Measurements from ENCODE around the gene MEG3.
A peak's percentile ranks its signal among the peaks of the same experiment; 100 is the strongest.

Gene MEG3

GRCh38 chr14:100846309-100846859 is 20.5 kb downstream of the MEG3 start:
- Histone ChIP-seq H3K79me2 (no peaks in the 10 kb centered on the region), H3K4me3 (ENCODE audit: low read depth, low read length) (no peak overlapping the region), H3K36me3 (ENCODE audit: control insufficient read depth, insufficient read depth, low read length) (no peaks in the 10 kb centered on the region), H3K27me3 (ENCODE audit: control insufficient read depth, insufficient read depth, low read length) (no peaks in the 10 kb centered on the region), H3K4me1 (no peaks in the 10 kb centered on the region), H3K9me3 (ENCODE audit: control insufficient read depth, low read length) (no peaks in the 10 kb centered on the region), H3K9ac (no peak overlapping the region), H2AFZ (no peak overlapping the region), H3K27ac (no peak overlapping the region), H3K4me2 (ENCODE audit: low read length) (no peak overlapping the region)
- TF ChIP-seq, protein P1, sequence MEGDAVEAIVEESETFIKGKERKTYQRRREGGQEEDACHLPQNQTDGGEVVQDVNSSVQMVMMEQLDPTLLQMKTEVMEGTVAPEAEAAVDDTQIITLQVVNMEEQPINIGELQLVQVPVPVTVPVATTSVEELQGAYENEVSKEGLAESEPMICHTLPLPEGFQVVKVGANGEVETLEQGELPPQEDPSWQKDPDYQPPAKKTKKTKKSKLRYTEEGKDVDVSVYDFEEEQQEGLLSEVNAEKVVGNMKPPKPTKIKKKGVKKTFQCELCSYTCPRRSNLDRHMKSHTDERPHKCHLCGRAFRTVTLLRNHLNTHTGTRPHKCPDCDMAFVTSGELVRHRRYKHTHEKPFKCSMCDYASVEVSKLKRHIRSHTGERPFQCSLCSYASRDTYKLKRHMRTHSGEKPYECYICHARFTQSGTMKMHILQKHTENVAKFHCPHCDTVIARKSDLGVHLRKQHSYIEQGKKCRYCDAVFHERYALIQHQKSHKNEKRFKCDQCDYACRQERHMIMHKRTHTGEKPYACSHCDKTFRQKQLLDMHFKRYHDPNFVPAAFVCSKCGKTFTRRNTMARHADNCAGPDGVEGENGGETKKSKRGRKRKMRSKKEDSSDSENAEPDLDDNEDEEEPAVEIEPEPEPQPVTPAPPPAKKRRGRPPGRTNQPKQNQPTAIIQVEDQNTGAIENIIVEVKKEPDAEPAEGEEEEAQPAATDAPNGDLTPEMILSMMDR (IDR thresholded peaks at IDR 0.05), result no peak

GRCh38 chr14:100849115-100849781 is 23.3 kb downstream of the MEG3 start:
- no peak overlapping the region for H3K9ac ChIP-seq
- H3K36me3 ChIP-seq (ENCODE audit: control insufficient read depth, insufficient read depth, low read length), result no peaks in the 10 kb centered on the region
- H3K9me3 ChIP-seq (ENCODE audit: control insufficient read depth, low read length), result no peaks in the 10 kb centered on the region
- no peak overlapping the region for H2AFZ ChIP-seq
- no peak overlapping the region for H3K27ac ChIP-seq
- H3K4me3 ChIP-seq (ENCODE audit: low read depth, low read length), result no peak overlapping the region
- H3K4me2 ChIP-seq (ENCODE audit: low read length), result no peak overlapping the region
- no peaks in the 10 kb centered on the region for H3K27me3 ChIP-seq (ENCODE audit: control insufficient read depth, insufficient read depth, low read length)
- no peaks in the 10 kb centered on the region for H3K4me1 ChIP-seq
- TF ChIP-seq, protein P1 (IDR thresholded peaks at IDR 0.05), result no peak
- no peaks in the 10 kb centered on the region for H3K79me2 ChIP-seq

- Histone ChIP-seq H3K4me3 (ENCODE audit: low read depth, low read length) (no peak overlapping the region), H3K36me3 (ENCODE audit: control insufficient read depth, insufficient read depth, low read length) (no peaks in the 10 kb centered on the region), H2AFZ (no peak overlapping the region), H3K4me1 (no peaks in the 10 kb centered on the region), H3K27me3 (ENCODE audit: control insufficient read depth, insufficient read depth, low read length) (no peaks in the 10 kb centered on the region), H3K9ac (no peak overlapping the region), H3K79me2 (no peaks in the 10 kb centered on the region), H3K27ac (no peak overlapping the region), H3K4me2 (ENCODE audit: low read length) (no peak overlapping the region), H3K9me3 (ENCODE audit: control insufficient read depth, low read length) (no peaks in the 10 kb centered on the region)
- TF ChIP-seq, protein P1 (IDR thresholded peaks at IDR 0.05), result peak; percentile 22
Observed at GRCh38 chr14:100850841-100851585, 25.1 kb downstream of the MEG3 start.

DNA sequence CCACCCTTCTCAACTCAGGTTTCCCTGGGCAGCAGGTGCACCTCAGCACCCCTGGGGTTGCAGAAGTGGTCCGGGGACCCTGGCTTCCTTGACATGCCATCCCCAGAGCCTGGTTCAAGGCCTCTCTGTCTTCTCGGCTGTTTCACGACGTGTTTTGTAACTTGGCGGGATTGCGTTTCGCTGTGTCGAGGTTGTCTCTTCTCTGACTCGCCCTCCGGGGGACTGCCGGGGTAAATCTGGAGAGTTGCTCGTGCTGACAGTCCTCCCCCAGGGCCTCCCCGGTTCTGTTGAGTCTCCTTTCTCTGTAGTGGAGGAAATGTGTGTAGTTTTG is 25.6 kb downstream of the MEG3 start:
- H3K4me3 ChIP-seq (ENCODE audit: low read depth, low read length), result no peak overlapping the region
- H3K27ac ChIP-seq, result no peak overlapping the region
- no peaks in the 10 kb centered on the region for H3K9me3 ChIP-seq (ENCODE audit: control insufficient read depth, low read length)
- no peak overlapping the region for H2AFZ ChIP-seq
- TF ChIP-seq, protein P1 (IDR thresholded peaks at IDR 0.05), result no peak
- H3K4me1 ChIP-seq, result no peaks in the 10 kb centered on the region
- no peak overlapping the region for H3K9ac ChIP-seq
- H3K27me3 ChIP-seq (ENCODE audit: control insufficient read depth, insufficient read depth, low read length), result no peaks in the 10 kb centered on the region
- H3K79me2 ChIP-seq, result no peaks in the 10 kb centered on the region
- no peak overlapping the region for H3K4me2 ChIP-seq (ENCODE audit: low read length)
- H3K36me3 ChIP-seq (ENCODE audit: control insufficient read depth, insufficient read depth, low read length), result no peaks in the 10 kb centered on the region
